Measurements from ENCODE around the gene ELMO1. TPM values are rescaled to one million over a fixed set of nuclear protein-coding genes. Genes with fewer than 3 reads are reported as not detected.

ELMO1 gene
- total and polyA plus RNA-seq, 2 experiments from 2014 or later = 19.7 to 28.7 TPM

GRCh38 chr7:37344886-37345579 is 103.6 kb downstream of the ELMO1 start:
- TF ChIP-seq EZH2phosphoT487 (IDR thresholded peaks at IDR 0.05; ENCODE audit: low read depth, severe bottlenecking, unreplicated experiment) (no peak), EZH2 (IDR thresholded peaks at IDR 0.05; ENCODE audit: borderline replicate concordance) (no peak), CTCF (IDR thresholded peaks at IDR 0.05; ENCODE audit: poor library complexity) (no peak)
- peaks cover 10% of the 10 kb centered on the region for H3K4me1 ChIP-seq (ENCODE audit: insufficient read depth)
- WGBS (ENCODE audit: low lambda C conversion rate, missing lambda C conversion rate) = 74% methylated on average over 9 of the region's 9 CpGs

GRCh38 chr7:37342688-37343471 is 105.8 kb downstream of the ELMO1 start:
- no peaks in the 10 kb centered on the region for H3K36me3 ChIP-seq (replicated peaks; ENCODE audit: insufficient read depth, low read depth)
- WGBS (ENCODE audit: low lambda C conversion rate, missing lambda C conversion rate) = 84% methylated on average over 16 of the region's 16 CpGs
- no peaks in the 10 kb centered on the region for H3K9me3 ChIP-seq (ENCODE audit: low read depth)
- no peaks in the 10 kb centered on the region for H4K20me1 ChIP-seq (ENCODE audit: insufficient read depth, poor library complexity, severe bottlenecking)
- no peak overlapping the region for H3K4me2 ChIP-seq
- no peaks in the 10 kb centered on the region for H3K27me3 ChIP-seq
- no peak for DNase-seq (ENCODE audit: low spot score)
- peaks cover 17% of the 10 kb centered on the region for H3K4me1 ChIP-seq (ENCODE audit: insufficient read depth)
- H3K79me2 ChIP-seq = no peaks in the 10 kb centered on the region
- no peaks in the 10 kb centered on the region for H3K9me2 ChIP-seq (replicated peaks; ENCODE audit: insufficient read depth)
- no peak overlapping the region for H3K4me3 ChIP-seq
- TF ChIP-seq EZH2 (IDR thresholded peaks at IDR 0.05; ENCODE audit: borderline replicate concordance) (no peak), CTCF (IDR thresholded peaks at IDR 0.05; ENCODE audit: poor library complexity) (no peak), EZH2phosphoT487 (IDR thresholded peaks at IDR 0.05; ENCODE audit: low read depth, severe bottlenecking, unreplicated experiment) (no peak)
- H3K27ac ChIP-seq = no peak overlapping the region
- no peak overlapping the region for H2AFZ ChIP-seq

More at GRCh38 chr7:37344886-37345579, 103.6 kb downstream of the ELMO1 start:
- Histone ChIP-seq H3K36me3 (replicated peaks; ENCODE audit: insufficient read depth, low read depth) (no peaks in the 10 kb centered on the region), H3K79me2 (no peaks in the 10 kb centered on the region), H3K9me3 (ENCODE audit: low read depth) (no peaks in the 10 kb centered on the region), H4K20me1 (ENCODE audit: insufficient read depth, poor library complexity, severe bottlenecking) (no peaks in the 10 kb centered on the region), H2AFZ (no peak overlapping the region), H3K27ac (no peak overlapping the region), H3K4me2 (no peak overlapping the region), H3K9me2 (replicated peaks; ENCODE audit: insufficient read depth) (no peaks in the 10 kb centered on the region), H3K27me3 (no peaks in the 10 kb centered on the region), H3K4me3 (no peak overlapping the region)
- no peak for DNase-seq (ENCODE audit: low spot score)

GRCh38 chr7:37342176-37342687 is 106.4 kb downstream of the ELMO1 start:
- WGBS (ENCODE audit: low lambda C conversion rate, missing lambda C conversion rate) = 97% methylated on average over 8 of the region's 8 CpGs
- Histone ChIP-seq H2AFZ (no peak overlapping the region), H3K79me2 (no peaks in the 10 kb centered on the region), H3K4me1 (ENCODE audit: insufficient read depth) (peaks cover 17% of the 10 kb centered on the region), H3K27ac (no peak overlapping the region), H3K9me2 (replicated peaks; ENCODE audit: insufficient read depth) (no peaks in the 10 kb centered on the region), H3K4me3 (no peak overlapping the region), H4K20me1 (ENCODE audit: insufficient read depth, poor library complexity, severe bottlenecking) (no peaks in the 10 kb centered on the region), H3K4me2 (no peak overlapping the region), H3K27me3 (no peaks in the 10 kb centered on the region), H3K36me3 (replicated peaks; ENCODE audit: insufficient read depth, low read depth) (no peaks in the 10 kb centered on the region), H3K9me3 (ENCODE audit: low read depth) (no peaks in the 10 kb centered on the region)
- no peak for TF ChIP-seq CTCF (IDR thresholded peaks at IDR 0.05; ENCODE audit: poor library complexity)
- no peak for TF ChIP-seq EZH2phosphoT487 (IDR thresholded peaks at IDR 0.05; ENCODE audit: low read depth, severe bottlenecking, unreplicated experiment)
- TF ChIP-seq EZH2 (IDR thresholded peaks at IDR 0.05; ENCODE audit: borderline replicate concordance) = no peak
- no peak for DNase-seq (ENCODE audit: low spot score)

Measured in hepatocyte (in vitro differentiated cells).